Small intestine (tissue), 7 donors: ENCODE measurements around the gene DELE1. TPM values are rescaled to one million over a fixed set of nuclear protein-coding genes. Genes with fewer than 3 reads are reported as not detected.

Experiments used
- DNase-seq, 2 donors: peaks; one replicate each; pipeline versions ENCODE4 v3.0.0 to v3.0.0-alpha.2; 2013
- FAIRE-seq: peaks from 2 replicates; lab custom pipeline; 2012; peaks lifted over from hg19 to GRCh38; lab: Jason Lieb, UNC
- H3K27ac ChIP-seq, 3 donors: one replicate each; pipeline ENCODE4 v1.5.1; 2013; ENCODE audit warnings: low read length in 2 of 3, mild to moderate bottlenecking in 2 of 3, control low read depth in 1 of 3, inconsistent platforms in 1 of 3, low read depth in 1 of 3, moderate library complexity in 1 of 3
- H3K27me3 ChIP-seq, 3 donors: one replicate each; pipeline ENCODE4 v1.6.1; 2013; ENCODE audit warnings: low read length in 3 of 3, inconsistent platforms in 1 of 3; ENCODE audit not compliant: control insufficient read depth in 3 of 3, insufficient read depth in 3 of 3
- H3K36me3 ChIP-seq, 3 donors: one replicate each; pipeline ENCODE4 v1.6.1; 2013; ENCODE audit warnings: low read length in 3 of 3, inconsistent platforms in 1 of 3, low read depth in 1 of 3, mild to moderate bottlenecking in 1 of 3, moderate library complexity in 1 of 3; ENCODE audit not compliant: control insufficient read depth in 3 of 3, insufficient read depth in 2 of 3
- H3K4me1 ChIP-seq, 3 donors: one replicate each; pipeline ENCODE4 v1.6.1; 2013; ENCODE audit warnings: low read length in 2 of 3, inconsistent platforms in 1 of 3, low read depth in 1 of 3, mild to moderate bottlenecking in 1 of 3, moderate library complexity in 1 of 3; ENCODE audit not compliant: control insufficient read depth in 3 of 3, insufficient read depth in 2 of 3
- H3K4me3 ChIP-seq, 3 donors: one replicate each; pipeline ENCODE4 v1.5.1; 2013; ENCODE audit warnings: low read length in 3 of 3, control low read depth in 1 of 3, inconsistent platforms in 1 of 3, low read depth in 1 of 3, mild to moderate bottlenecking in 1 of 3, moderate library complexity in 1 of 3
- H3K9me3 ChIP-seq, 2 donors: one replicate each; pipeline ENCODE4 v1.6.1; 2013; ENCODE audit warnings: low read depth in 1 of 2, low read length in 1 of 2; ENCODE audit not compliant: control insufficient read depth in 2 of 2, insufficient read depth in 1 of 2
- WGBS, 3 donors: extraction: QIAGEN DNeasy Blood & Tissue Kit; methylation state at CpG; one replicate each; pipeline ENCODE4 v1.1.7; 2013; 5-methylcytosine and 5-hydroxymethylcytosine counted together
- polyA plus RNA-seq, 4 donors: library from polyadenylated mRNA; stranded (reverse) in 3 of 4; unstranded in 1 of 4; fragments of 200-250 nt in 3 of 4; fragments of 120-200 nt in 1 of 4; gene quantifications; one replicate each; pipeline versions ENCODE4 v1.2.1 to v1.2.3, GENCODE V29; 2013
- donor health status: healthy with polysubstance abuse.
- donor health status: control.
- donor health status: control.
- donor health status: Bipolar disorder and iron deficiency.
- donor health status: healthy.

The DELE1 gene
- polyA plus RNA-seq, 4 donors: 32.2 to 120 (median 44.4) TPM

DNA sequence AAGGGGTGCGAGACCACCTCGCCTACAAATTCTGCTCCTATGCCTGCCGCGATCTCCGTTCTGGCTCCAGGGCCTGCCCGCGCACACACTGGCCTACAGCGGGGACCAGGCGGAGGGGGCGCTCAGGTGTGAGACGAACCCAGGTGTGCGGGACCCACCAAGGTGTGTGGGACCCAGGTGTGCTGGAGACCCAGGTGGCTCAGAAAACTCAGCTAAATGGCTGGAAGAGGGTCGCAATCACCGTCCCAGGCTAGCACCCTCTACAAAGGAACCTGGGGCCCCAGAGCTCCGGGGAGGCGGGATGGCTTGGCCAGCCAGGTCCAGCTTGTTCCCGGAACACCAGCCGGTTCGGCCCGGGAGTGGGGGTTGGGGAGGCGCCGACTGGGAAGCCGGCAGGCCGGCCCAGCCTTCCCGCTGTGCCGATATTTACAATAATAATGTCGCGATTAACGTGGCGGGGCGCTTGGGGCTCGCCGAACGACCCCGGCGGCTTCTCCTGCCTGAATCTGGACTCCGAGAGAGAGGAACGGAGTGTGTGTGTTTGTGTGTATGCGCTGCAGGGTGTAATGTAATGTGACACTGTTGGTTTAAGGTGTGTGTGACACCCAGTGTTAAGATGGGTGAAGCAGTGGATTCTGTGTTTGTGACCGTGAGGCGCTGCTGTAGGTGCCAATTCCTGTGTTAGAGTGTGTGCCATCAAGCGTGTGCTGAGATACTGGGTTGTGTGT lies 46.9 kb upstream of the DELE1 start:
- H3K4me3 ChIP-seq: peak overlapping the region; percentile 74 to 84 (median 83)
- no peaks in the 10 kb centered on the region for H3K9me3 ChIP-seq
- H3K27ac ChIP-seq: peak overlapping the region; percentile 91 to 98 (median 96)
- peak in 1 of 2 donors; percentile 68 for DNase-seq
- 0 to 3% (median 2%) methylated on average over 41 to 42 of the region's 42 CpGs for WGBS, 3 donors
- peaks cover 2 to 37% (median 6%) of the 10 kb centered on the region in 3 donors for H3K4me1 ChIP-seq
- no peaks in the 10 kb centered on the region for H3K36me3 ChIP-seq
- no peak for FAIRE-seq
- H3K27me3 ChIP-seq: peaks cover 0 to 35% (median 20%) of the 10 kb centered on the region in 3 donors

DNA sequence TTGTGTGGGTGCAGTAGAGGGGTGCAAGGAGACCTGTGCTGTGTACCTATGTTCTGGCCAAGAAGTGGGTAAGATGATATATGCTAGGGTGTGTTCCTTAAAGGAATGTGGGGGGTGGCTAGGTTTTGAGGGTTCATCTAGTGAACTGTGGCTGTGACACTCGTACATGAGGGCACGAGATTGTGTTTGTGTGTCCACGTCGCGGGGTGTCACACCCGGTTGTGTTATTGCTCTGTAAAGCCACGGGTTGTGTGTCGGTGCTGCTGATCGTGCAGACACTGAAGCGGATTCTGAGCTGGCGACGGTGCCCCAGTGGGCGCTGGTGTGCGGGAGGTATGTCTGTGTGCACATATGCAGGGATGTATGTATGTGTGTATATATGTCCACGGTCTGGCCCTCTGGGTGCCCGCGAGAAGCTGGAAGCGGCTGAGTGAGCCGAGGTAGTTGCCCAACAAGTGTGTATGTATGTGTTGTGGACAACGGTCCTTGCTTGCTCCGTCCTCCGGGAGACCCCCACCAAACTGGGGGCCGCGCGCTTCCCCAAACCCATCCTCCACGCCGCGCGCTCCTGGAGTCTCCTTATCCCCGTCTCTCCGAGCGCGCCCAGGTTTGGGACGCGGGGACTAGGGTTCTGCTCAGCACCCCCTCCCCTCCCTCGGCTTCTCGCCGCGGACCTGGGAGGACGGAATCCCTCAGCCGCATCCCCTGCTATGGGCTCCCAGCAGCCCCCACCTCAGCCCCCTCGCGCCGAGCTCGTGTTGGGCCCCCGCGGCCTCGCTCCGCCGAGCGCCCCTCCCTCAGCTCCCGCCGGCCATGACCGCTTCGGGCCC lies 46.1 kb upstream of the DELE1 start:
- peak overlapping the region; percentile 91 to 98 (median 96) for H3K27ac ChIP-seq
- H3K4me1 ChIP-seq: peaks cover 2 to 30% (median 4%) of the 10 kb centered on the region in 3 donors
- peak overlapping the region; percentile 74 to 84 (median 83) for H3K4me3 ChIP-seq
- WGBS, 3 donors: 1 to 2% (median 1%) methylated on average over 38 to 55 of the region's 55 CpGs
- no peaks in the 10 kb centered on the region for H3K9me3 ChIP-seq
- peaks cover 0 to 42% (median 26%) of the 10 kb centered on the region in 3 donors for H3K27me3 ChIP-seq
- peak; percentile 67 to 77 for DNase-seq
- H3K36me3 ChIP-seq: no peaks in the 10 kb centered on the region
- FAIRE-seq: no peak

DNA sequence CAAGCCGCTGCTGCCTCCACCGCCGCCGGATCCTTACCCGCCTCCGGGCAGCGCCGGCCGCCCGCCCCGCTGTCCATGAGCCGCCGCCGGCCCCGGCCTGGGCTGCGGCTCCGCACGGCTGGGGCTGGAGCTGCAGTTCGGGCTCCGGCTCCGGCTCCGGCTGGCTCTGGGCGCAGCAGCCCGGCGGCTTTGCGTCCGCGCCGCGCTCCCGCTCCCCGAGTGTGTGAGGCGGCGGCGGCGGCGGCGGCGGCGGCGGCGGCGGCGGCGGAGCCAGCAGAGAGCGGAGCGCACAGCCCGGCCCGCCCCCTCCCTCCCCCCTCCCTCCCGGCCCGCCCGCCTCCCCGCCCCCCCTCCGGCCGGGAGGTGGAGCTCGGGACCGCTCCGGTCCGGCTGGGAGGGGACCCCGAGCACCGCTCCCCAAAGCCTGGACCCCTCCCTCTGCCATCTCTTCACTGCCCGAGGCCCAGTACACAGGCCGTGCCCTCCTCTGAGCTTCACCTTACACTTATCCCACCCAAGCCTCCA lies 45.4 kb upstream of the DELE1 start, which contains the start of gene PCDH1:
Gene PCDH1 (minus strand): TSS at position 225 of the 525 bp plus-strand sequence. CDS start 148 bp downstream, at position 77.
- Histone ChIP-seq H3K9me3 (no peaks in the 10 kb centered on the region), H3K27me3 (peaks cover 0 to 49% (median 28%) of the 10 kb centered on the region in 3 donors), H3K27ac (peak within 1 kb of the TSS; percentile 91 to 98 (median 96)), H3K4me3 (peak within 1 kb of the TSS; percentile 74 to 84 (median 83)), H3K4me1 (peaks cover 0 to 29% (median 2%) of the 10 kb centered on the region in 3 donors), H3K36me3 (no peaks in the 10 kb centered on the region)
- 0 to 1% (median 0%) methylated on average over 14 to 56 of the region's 63 CpGs for WGBS, 3 donors
- DNase-seq (peak; percentile 63 to 82), FAIRE-seq (no peak)

DNA sequence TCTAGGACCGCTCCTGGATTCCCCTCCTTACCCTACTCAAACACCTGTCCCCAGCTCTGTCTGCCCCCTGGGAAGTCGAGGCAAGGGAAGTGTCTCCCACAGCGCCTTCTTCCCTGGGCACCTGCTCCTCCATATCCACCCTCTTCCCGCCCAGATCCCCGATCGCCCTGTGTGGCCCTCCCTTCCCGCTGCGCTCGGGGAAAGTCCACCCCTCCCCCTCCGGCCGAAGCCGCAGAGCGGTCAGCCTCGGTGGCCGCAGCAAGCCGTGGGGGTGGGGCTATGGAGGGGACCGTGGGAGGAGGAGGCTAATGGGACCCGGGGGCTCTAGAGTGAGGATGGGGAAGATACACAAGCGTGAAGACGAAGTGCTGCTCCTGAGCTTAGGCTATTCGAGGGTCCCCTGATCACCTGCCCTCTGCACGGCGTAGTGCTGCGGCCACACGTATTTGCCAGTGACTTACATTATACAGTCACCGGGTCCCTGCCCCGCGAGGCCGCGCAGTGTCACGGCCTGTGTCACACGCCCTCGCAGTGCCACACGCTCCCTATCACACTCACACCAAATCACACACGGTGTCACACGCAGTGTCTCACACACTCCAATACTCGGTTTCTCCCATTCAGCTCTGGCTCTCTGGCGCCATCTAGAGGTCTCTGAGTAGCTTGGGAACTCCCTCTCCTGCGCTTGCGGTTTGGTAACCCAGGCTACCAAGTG lies 44.8 kb upstream of the DELE1 start:
- Histone ChIP-seq H3K9me3 (no peaks in the 10 kb centered on the region), H3K27me3 (peaks cover 0 to 55% (median 32%) of the 10 kb centered on the region in 3 donors), H3K4me1 (peaks cover 0 to 26% (median 1%) of the 10 kb centered on the region in 3 donors), H3K4me3 (peak overlapping the region in 2 of 3 donors; percentile 55 to 84), H3K27ac (peak overlapping the region; percentile 86 to 93 (median 92)), H3K36me3 (no peaks in the 10 kb centered on the region)
- FAIRE-seq (no peak), DNase-seq (peak; percentile 97 to 99)
- 0 to 3% (median 1%) methylated on average over 33 to 40 of the region's 40 CpGs for WGBS, 3 donors

DNA sequence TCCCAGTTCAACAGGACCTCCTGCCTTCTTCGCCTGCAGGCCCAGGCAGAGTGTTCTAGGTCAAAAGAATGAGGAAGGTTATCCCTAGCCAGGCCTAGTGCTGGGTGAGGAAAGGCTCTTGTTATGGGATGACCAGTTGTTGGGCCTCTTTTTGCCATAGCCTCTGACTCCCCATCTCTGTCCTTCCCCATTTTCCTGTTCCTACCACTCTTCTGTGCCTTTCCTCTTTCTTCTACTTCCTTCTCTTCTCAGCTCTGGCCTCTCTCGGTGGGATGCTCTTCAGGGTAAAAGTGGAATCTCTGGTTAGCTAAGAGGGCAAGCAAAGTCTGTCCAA lies 44.3 kb upstream of the DELE1 start:
- Histone ChIP-seq H3K27ac (peak overlapping the region in 1 of 3 donors; percentile 11), H3K4me1 (peaks cover 0 to 21% (median 0%) of the 10 kb centered on the region in 3 donors), H3K4me3 (no peak overlapping the region)

DNA sequence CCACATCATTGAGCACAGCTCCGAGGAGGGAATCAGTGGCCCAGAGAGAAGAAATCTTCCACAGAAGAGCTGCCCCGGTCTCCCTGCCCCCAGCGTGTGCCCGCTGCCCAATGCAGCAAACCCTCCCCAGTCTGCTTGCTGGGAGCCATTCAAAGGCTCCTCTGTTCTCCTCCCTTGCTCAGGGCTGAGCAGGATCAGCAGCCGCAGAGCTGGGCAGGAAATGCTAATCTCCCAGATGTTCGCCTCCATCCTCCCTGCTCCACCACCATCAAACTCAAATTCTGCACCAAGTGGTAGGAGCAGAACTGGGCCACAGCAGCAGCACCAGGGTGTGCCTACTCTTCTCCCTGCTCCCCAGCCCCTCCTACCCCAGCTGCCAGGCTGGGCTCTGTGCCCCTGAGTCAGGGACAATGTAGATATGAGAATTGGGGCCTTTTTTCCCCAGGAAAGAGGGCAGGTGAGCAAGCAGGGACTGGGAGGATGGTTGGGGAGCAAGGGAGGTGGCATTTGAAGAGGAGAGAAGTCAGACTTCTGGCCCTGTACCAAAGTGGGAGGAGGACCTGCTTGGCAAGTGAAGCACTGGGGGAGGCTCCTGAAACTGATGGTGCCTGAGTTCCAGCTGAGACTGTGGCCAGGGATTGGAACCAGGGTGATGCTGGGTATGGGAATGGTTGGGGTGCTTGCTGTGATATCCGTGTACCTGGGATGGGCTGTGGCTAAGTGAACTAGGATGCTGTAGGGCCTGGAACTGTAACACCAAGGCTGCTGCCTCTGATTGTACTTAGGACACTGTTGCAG lies 43.5 kb upstream of the DELE1 start:
- DNase-seq (no peak), FAIRE-seq (no peak)
- WGBS, 3 donors: 39 to 61% (median 53%) methylated on average over 7 of the region's 7 CpGs
- peaks cover 0 to 57% (median 28%) of the 10 kb centered on the region in 3 donors for H3K27me3 ChIP-seq
- peak overlapping the region in 1 of 3 donors; percentile 37 for H3K27ac ChIP-seq
- H3K4me1 ChIP-seq: peaks cover 0 to 15% (median 0%) of the 10 kb centered on the region in 3 donors
- no peak overlapping the region for H3K4me3 ChIP-seq
- H3K36me3 ChIP-seq: no peaks in the 10 kb centered on the region
- H3K9me3 ChIP-seq: no peaks in the 10 kb centered on the region

More for the DNA sequence above, 44.3 kb upstream of the DELE1 start:
- DNase-seq: no peak
- H3K36me3 ChIP-seq: no peaks in the 10 kb centered on the region
- no peak for FAIRE-seq
- no peaks in the 10 kb centered on the region for H3K9me3 ChIP-seq
- peaks cover 0 to 57% (median 28%) of the 10 kb centered on the region in 3 donors for H3K27me3 ChIP-seq
- WGBS, 3 donors: 0 to 4% (median 3%) methylated on average over 2 of the region's 2 CpGs

DNA sequence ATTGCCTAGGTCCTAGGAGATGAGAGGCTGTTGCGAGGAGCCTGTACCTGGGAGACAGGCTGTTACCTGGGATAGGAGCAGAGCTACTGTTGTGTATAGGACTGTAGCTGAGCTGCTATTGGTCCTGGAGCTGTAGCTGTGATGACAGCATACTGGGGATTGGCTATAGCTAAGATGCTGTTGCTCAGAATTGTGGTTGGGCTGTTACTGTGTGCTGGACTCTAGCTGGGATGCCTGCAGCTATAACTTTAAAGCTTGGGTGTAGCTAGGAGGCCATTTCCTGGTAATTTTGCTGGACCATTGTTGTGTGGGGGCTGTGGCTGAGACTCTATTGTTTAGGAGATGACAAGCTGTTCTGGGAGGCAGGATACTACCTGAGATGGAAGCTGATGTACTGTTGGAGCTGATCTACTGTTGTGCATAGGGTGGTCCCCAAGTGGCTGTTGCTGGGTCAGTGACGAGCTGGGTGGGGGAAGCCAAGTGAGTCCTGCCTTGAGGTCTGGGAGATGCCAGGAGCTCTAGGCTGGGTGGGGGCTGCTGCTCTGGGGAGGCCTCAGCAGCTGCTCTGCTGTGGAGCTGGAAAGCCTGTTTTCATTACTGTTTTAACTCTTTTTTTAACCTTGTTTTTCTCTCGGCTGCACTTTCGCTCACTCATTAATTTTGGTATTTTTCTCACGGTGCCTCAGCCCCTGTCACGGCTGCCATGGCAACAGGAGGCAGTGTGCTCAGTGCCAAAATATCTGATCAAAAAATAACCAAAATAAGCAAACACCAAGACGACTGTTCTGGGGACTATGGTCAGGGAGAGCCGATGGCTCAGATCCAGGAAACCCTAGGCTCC lies 42.5 kb upstream of the DELE1 start:
- no peaks in the 10 kb centered on the region for H3K36me3 ChIP-seq
- DNase-seq (no peak), FAIRE-seq (no peak)
- H3K4me3 ChIP-seq: no peak overlapping the region
- H3K27ac ChIP-seq: peak overlapping the region in 1 of 3 donors; percentile 37
- peaks cover 0 to 57% (median 25%) of the 10 kb centered on the region in 3 donors for H3K27me3 ChIP-seq
- H3K9me3 ChIP-seq: no peaks in the 10 kb centered on the region
- peaks cover 0 to 13% (median 0%) of the 10 kb centered on the region in 3 donors for H3K4me1 ChIP-seq
- WGBS, 3 donors: 39 to 76% (median 67%) methylated on average over 8 of the region's 8 CpGs
